ENCODE measurements around the gene KRTAP10-2.
"Not testable (repeated sequence)": the region's sequence is repeated elsewhere in the genome, so short reads cannot be mapped to it uniquely, and the experiment has no call there.

KRTAP10-2 gene

GRCh38 chr21:44567481-44568171, 16.3 kb upstream of the KRTAP10-2 start:
- no peak for DNase-seq (ENCODE audit: low spot score)

GRCh38 chr21:44566403-44566802, 15.1 kb upstream of the KRTAP10-2 start:
- no peak for DNase-seq (ENCODE audit: low spot score)

- DNase-seq (ENCODE audit: low spot score), result no peak
Measured at GRCh38 chr21:44564886-44565598, 13.7 kb upstream of the KRTAP10-2 start.

- no peak for DNase-seq (ENCODE audit: low spot score)
Measured at GRCh38 chr21:44564099-44564498, 12.8 kb upstream of the KRTAP10-2 start.

GRCh38 chr21:44558695-44559094, 7.4 kb upstream of the KRTAP10-2 start, which contains the start of gene KRTAP10-3:
TSS of gene KRTAP10-3 (minus strand) at chr21:44558795. CDS start at chr21:44558715, 80 bp downstream.
- DNase-seq (ENCODE audit: low spot score), result no peak

GRCh38 chr21:44558329-44558675, 7.0 kb upstream of the KRTAP10-2 start:
- DNase-seq (ENCODE audit: low spot score), result not testable (repeated sequence)

- no peak for DNase-seq (ENCODE audit: low spot score)
Measured at GRCh38 chr21:44557491-44558328, 6.4 kb upstream of the KRTAP10-2 start.

GRCh38 chr21:44556879-44557278, 5.6 kb upstream of the KRTAP10-2 start:
- no peak for DNase-seq (ENCODE audit: low spot score)

- no peak for DNase-seq (ENCODE audit: low spot score)
Measured at GRCh38 chr21:44555200-44555875, 4.0 kb upstream of the KRTAP10-2 start.

- DNase-seq (ENCODE audit: low spot score), result no peak
Measured at GRCh38 chr21:44552681-44553080, 1.4 kb upstream of the KRTAP10-2 start.

GRCh38 chr21:44552136-44552535, 831 bp upstream of the KRTAP10-2 start:
- DNase-seq (ENCODE audit: low spot score), result no peak

- DNase-seq (ENCODE audit: low spot score), result no peak
Measured at GRCh38 chr21:44550807-44551206, 498 bp downstream of the KRTAP10-2 start.

- DNase-seq (ENCODE audit: low spot score), result not testable (repeated sequence)
Measured at GRCh38 chr21:44550285-44550684, 1.0 kb downstream of the KRTAP10-2 start.

GRCh38 chr21:44549525-44550211, 1.6 kb downstream of the KRTAP10-2 start:
- no peak for DNase-seq (ENCODE audit: low spot score)

- DNase-seq (ENCODE audit: low spot score), result no peak
Measured at GRCh38 chr21:44548922-44549321, 2.4 kb downstream of the KRTAP10-2 start.

GRCh38 chr21:44548381-44548780, 2.9 kb downstream of the KRTAP10-2 start:
- DNase-seq (ENCODE audit: low spot score), result no peak

- DNase-seq (ENCODE audit: low spot score), result no peak
Measured at GRCh38 chr21:44547656-44548331, 3.5 kb downstream of the KRTAP10-2 start.

- no peak for DNase-seq (ENCODE audit: low spot score)
Measured at GRCh38 chr21:44544566-44544965, 6.7 kb downstream of the KRTAP10-2 start.

- no peak for DNase-seq (ENCODE audit: low spot score)
Measured at GRCh38 chr21:44542716-44543115, 8.6 kb downstream of the KRTAP10-2 start.

GRCh38 chr21:44540741-44541288, 10.5 kb downstream of the KRTAP10-2 start:
- no peak for DNase-seq (ENCODE audit: low spot score)

Data from kidney tubule cell (primary cell).